Right atrium auricular region (tissue), 2 donors: ENCODE measurements around the gene TNKS1BP1. TPM values are rescaled to one million over a fixed set of nuclear protein-coding genes. Genes with fewer than 3 reads are reported as not detected.
"Not testable (repeated sequence)": the region's sequence is repeated elsewhere in the genome, so short reads cannot be mapped to it uniquely, and the experiment has no call there.

Source experiments
- DNase-seq: peaks from one replicate; pipeline ENCODE4 v3.0.0-alpha.2; 2019; ENCODE audit warnings: low spot score
- H3K27ac ChIP-seq, 2 donors: fragments of 200-600 bp; sonication (generic); 1 replicate in 1 of 2; 2 replicates in 1 of 2; pipeline ENCODE4 v1.5.1; 2016 to 2019
- H3K27me3 ChIP-seq, 2 donors: fragments of 200-600 bp; sonication (generic); one replicate each; pipeline versions ENCODE4 v1.5.1 to v1.6.0; 2017 to 2019
- H3K36me3 ChIP-seq: fragments of 200-600 bp; sonication (generic); one replicate; pipeline ENCODE4 v1.5.1; 2016
- H3K4me1 ChIP-seq, 2 donors: fragments of 200-600 bp; sonication (generic); one replicate each; pipeline versions ENCODE4 v1.5.1 to v1.6.0; 2017 to 2019
- H3K4me3 ChIP-seq, 2 donors: fragments of 200-600 bp; sonication (generic); 1 replicate in 1 of 2; 2 replicates in 1 of 2; pipeline ENCODE4 v1.5.1; 2017 to 2019; ENCODE audit warnings: mild to moderate bottlenecking in 1 of 2, moderate library complexity in 1 of 2
- H3K9me3 ChIP-seq, 2 donors: fragments of 200-600 bp; sonication (generic); one replicate each; pipeline ENCODE4 v1.5.1; 2019
- CTCF ChIP-seq, 2 donors: fragments of 200-600 bp; sonication (generic); IDR thresholded peaks; one replicate each; pipeline ENCODE4 v1.5.1; 2019; ENCODE audit warnings: antibody characterized with exemption in 2 of 2
- total RNA-seq, 2 donors: library from RNA; depleted of rRNA; stranded (reverse); fragments of >200 nt; gene quantifications; one replicate each; pipeline ENCODE4 v1.1.0, GENCODE V29; 2016

The TNKS1BP1 gene
- total RNA-seq, 2 donors from 2014 or later = 26.8 to 52.5 TPM

GRCh38 chr11:57302489-57302888 lies 22.3 kb downstream of the TNKS1BP1 start:
- H3K4me1 ChIP-seq = peaks cover 0 to 30% of the 10 kb centered on the region in 2 donors
- no peak overlapping the region for H3K4me3 ChIP-seq
- DNase-seq = no peak

GRCh38 chr11:57301711-57302423 lies 22.9 kb downstream of the TNKS1BP1 start:
- Histone ChIP-seq H3K36me3 (peaks cover 66% of the 10 kb centered on the region), H3K9me3 (peaks cover 8 to 22% of the 10 kb centered on the region in 2 donors), H3K27me3 (no peaks in the 10 kb centered on the region), H3K4me3 (no peak overlapping the region), H3K4me1 (peaks cover 0 to 26% of the 10 kb centered on the region in 2 donors), H3K27ac (no peak overlapping the region)
- no peak for TF ChIP-seq CTCF (IDR thresholded peaks at IDR 0.05)
- no peak for DNase-seq

More at GRCh38 chr11:57302489-57302888, 22.3 kb downstream of the TNKS1BP1 start:
- Histone ChIP-seq H3K9me3 (peaks cover 8 to 22% of the 10 kb centered on the region in 2 donors), H3K27me3 (no peaks in the 10 kb centered on the region), H3K36me3 (peaks cover 66% of the 10 kb centered on the region), H3K27ac (no peak overlapping the region)
- TF ChIP-seq CTCF (IDR thresholded peaks at IDR 0.05) = no peak

GRCh38 chr11:57300785-57301184 lies 24.0 kb downstream of the TNKS1BP1 start:
- TF ChIP-seq CTCF (IDR thresholded peaks at IDR 0.05) = no peak
- DNase-seq = no peak
- no peak overlapping the region for H3K27ac ChIP-seq
- no peak overlapping the region for H3K4me3 ChIP-seq
- peaks cover 8 to 22% of the 10 kb centered on the region in 2 donors for H3K9me3 ChIP-seq
- H3K4me1 ChIP-seq = peaks cover 0 to 17% of the 10 kb centered on the region in 2 donors
- H3K27me3 ChIP-seq = no peaks in the 10 kb centered on the region
- peaks cover 61% of the 10 kb centered on the region for H3K36me3 ChIP-seq

- no peak for DNase-seq
- Histone ChIP-seq H3K4me3 (no peak overlapping the region), H3K27me3 (no peaks in the 10 kb centered on the region), H3K4me1 (peaks cover 0 to 12% of the 10 kb centered on the region in 2 donors), H3K36me3 (peaks cover 58% of the 10 kb centered on the region), H3K9me3 (peaks cover 8 to 22% of the 10 kb centered on the region in 2 donors), H3K27ac (no peak overlapping the region)
- TF ChIP-seq CTCF (IDR thresholded peaks at IDR 0.05) = no peak
Observed at GRCh38 chr11:57299150-57299737, 25.5 kb downstream of the TNKS1BP1 start.

- H3K36me3 ChIP-seq = peaks cover 44% of the 10 kb centered on the region
- peaks cover 0 to 9% of the 10 kb centered on the region in 2 donors for H3K4me1 ChIP-seq
- H3K9me3 ChIP-seq = peaks cover 8 to 22% of the 10 kb centered on the region in 2 donors
- H3K4me3 ChIP-seq = no peak overlapping the region
- no peak for DNase-seq
- H3K27me3 ChIP-seq = no peaks in the 10 kb centered on the region
- no peak for TF ChIP-seq CTCF (IDR thresholded peaks at IDR 0.05)
- no peak overlapping the region for H3K27ac ChIP-seq
Observed at GRCh38 chr11:57297221-57297620, 27.5 kb downstream of the TNKS1BP1 start.

GRCh38 chr11:57296205-57296604 lies 28.5 kb downstream of the TNKS1BP1 start:
- H3K36me3 ChIP-seq = peaks cover 34% of the 10 kb centered on the region
- H3K27me3 ChIP-seq, H3K4me1 ChIP-seq, H3K27ac ChIP-seq, DNase-seq, H3K4me3 ChIP-seq: not testable (repeated sequence)
- peaks cover 8 to 22% of the 10 kb centered on the region in 2 donors for H3K9me3 ChIP-seq
